ENCODE data around the gene ATG4A.

DNA sequence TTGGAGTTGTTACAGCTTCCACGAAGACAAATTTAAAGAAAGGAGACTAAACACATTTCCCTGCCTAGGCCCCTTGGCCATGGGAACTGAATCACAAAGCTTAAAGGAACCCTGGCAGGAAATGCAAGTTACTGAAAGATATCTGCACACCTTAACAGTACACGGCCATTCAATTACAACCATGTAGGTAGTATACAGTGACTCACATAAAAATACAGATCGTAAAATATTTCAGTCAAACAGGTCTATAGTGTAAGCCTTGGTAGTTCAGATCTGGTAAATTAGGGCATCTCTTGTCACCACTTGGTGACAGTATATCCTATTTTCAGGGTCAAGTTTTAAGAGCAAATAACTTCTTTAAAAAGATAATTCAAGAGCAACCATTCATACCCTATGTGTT lies 112.0 kb downstream of the ATG4A start:
- TF ChIP-seq, protein P1, sequence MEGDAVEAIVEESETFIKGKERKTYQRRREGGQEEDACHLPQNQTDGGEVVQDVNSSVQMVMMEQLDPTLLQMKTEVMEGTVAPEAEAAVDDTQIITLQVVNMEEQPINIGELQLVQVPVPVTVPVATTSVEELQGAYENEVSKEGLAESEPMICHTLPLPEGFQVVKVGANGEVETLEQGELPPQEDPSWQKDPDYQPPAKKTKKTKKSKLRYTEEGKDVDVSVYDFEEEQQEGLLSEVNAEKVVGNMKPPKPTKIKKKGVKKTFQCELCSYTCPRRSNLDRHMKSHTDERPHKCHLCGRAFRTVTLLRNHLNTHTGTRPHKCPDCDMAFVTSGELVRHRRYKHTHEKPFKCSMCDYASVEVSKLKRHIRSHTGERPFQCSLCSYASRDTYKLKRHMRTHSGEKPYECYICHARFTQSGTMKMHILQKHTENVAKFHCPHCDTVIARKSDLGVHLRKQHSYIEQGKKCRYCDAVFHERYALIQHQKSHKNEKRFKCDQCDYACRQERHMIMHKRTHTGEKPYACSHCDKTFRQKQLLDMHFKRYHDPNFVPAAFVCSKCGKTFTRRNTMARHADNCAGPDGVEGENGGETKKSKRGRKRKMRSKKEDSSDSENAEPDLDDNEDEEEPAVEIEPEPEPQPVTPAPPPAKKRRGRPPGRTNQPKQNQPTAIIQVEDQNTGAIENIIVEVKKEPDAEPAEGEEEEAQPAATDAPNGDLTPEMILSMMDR (conservative IDR thresholded peaks at IDR 0.05 in 1 of 2, IDR thresholded peaks at IDR 0.05 in 1 of 2; ENCODE audit: low read depth in 1 of 2, low read length in 2 of 2) = no peak
- no peak for TF ChIP-seq EZH2 (IDR thresholded peaks at IDR 0.05; ENCODE audit: low read length, missing control alignments)
